ENCODE measurements around the gene HPSE2.
"Not testable (repeated sequence)": the region's sequence is repeated elsewhere in the genome, so short reads cannot be mapped to it uniquely, and the experiment has no call there.

HPSE2 gene

DNA sequence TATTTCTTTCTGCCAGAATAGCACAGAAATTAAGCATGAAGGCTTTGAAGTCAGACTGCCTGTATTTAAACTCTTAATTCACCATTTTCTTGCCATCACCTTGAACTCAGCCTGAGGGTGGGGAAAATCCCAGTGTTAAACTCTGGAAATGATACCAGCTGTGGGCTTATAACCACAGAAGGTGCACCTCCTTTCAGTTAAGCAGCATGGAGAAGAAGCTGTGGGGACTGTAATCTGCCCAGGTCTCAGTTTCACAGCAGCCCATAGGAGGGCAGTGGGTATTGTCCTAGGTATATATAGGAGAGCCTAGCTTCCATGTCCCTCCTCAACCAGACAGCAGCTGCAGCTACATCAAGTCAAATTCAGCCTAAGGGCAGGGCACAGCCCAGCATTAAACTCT is 241.6 kb downstream of the HPSE2 start:
- H3K4me1 Mint-ChIP-seq: no peaks in the 10 kb centered on the region
- no peaks in the 10 kb centered on the region for H3K36me3 Mint-ChIP-seq
- H3K27ac Mint-ChIP-seq: no peak overlapping the region
- H3K27me3 Mint-ChIP-seq: no peaks in the 10 kb centered on the region
- peaks cover 4% of the 10 kb centered on the region for H3K9me3 Mint-ChIP-seq
- no peak overlapping the region for H3K4me3 Mint-ChIP-seq

DNA sequence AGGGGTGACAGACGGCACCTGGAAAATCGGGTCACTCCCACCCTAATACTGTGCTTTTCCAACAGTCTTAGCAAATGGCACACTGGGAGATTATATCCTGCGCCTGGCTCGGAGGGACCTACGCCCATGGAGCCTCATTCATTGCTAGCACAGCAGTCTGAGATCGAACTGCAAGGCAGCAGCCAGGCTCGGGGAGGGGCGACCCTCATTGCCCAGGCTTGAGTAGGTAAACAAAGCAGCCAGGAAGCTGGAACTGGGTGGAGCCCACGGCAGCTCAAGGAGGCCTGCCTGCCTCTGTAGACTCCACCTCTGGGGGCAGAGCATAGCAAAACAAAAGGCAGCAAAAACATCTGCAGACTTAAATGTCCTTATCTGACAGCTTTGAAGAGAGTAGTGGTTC is 251.9 kb downstream of the HPSE2 start:
- not testable (repeated sequence) for H3K27ac Mint-ChIP-seq, H3K27me3 Mint-ChIP-seq, H3K9me3 Mint-ChIP-seq, H3K4me3 Mint-ChIP-seq, H3K4me1 Mint-ChIP-seq, H3K36me3 Mint-ChIP-seq

DNA sequence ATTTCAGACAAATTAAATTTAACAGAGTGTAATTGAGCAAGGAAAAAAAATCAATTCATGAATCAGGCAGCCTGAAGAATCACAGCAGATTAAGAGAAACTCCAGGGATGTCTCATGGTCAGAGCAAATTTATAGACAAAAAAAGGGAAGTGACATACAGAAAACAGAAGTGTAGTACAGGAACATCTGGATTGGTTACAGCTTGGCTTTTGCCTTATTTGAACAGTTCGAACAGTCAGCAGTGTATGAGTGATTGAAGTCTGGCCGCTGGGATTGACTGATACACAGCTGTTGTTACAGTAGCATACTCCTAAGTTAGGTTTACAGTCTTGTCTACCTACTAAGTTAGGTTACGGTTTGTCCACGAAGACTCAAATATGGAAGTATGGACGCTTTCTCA is 255.3 kb downstream of the HPSE2 start:
- Mint-ChIP-seq H3K4me1 (no peaks in the 10 kb centered on the region), H3K27ac (no peak overlapping the region), H3K4me3 (no peak overlapping the region), H3K27me3 (peaks cover 3% of the 10 kb centered on the region), H3K36me3 (no peaks in the 10 kb centered on the region), H3K9me3 (peaks cover 5% of the 10 kb centered on the region)

DNA sequence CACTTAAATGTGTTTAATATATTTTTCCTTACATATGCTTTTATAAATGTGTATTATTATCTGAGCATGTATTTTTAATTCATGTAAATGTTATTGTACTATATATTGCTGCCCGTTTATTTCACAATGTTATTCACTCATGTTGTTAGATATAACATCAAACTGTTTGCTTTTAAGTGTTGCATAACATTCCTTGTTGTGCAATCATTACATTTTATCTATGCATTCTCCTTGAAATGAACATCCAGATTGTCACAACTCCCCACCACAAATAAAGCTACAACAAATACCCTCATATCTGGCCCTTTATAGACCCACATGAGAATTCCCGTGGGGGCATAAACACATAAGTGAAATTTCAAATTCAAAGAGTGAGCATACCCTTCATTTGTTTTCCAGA is 264.2 kb downstream of the HPSE2 start:
- Mint-ChIP-seq H3K9me3 (no peaks in the 10 kb centered on the region), H3K27ac (no peak overlapping the region), H3K36me3 (no peaks in the 10 kb centered on the region), H3K4me3 (no peak overlapping the region), H3K4me1 (no peaks in the 10 kb centered on the region), H3K27me3 (no peaks in the 10 kb centered on the region)

DNA sequence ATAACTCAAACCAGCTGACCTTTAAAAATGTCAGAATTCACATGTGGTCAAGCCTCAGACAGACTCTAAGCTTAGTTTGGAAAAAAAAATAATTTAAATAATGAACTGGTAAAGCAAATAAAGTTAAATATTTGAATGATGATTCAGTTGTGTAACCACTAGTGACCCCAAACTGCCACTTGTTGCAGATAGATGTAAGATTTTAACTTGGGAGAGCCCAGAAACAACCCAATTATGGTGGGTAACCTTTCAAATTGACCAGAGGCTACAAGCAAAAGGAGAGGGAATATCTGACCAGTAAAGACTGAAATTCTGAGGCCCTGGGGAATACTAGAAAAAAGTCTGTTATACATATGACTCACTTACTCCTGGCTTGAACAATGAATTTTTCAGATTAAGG is 268.1 kb downstream of the HPSE2 start:
- Mint-ChIP-seq H3K27me3 (peaks cover 1% of the 10 kb centered on the region), H3K4me3 (no peak overlapping the region), H3K9me3 (peaks cover 13% of the 10 kb centered on the region)

DNA sequence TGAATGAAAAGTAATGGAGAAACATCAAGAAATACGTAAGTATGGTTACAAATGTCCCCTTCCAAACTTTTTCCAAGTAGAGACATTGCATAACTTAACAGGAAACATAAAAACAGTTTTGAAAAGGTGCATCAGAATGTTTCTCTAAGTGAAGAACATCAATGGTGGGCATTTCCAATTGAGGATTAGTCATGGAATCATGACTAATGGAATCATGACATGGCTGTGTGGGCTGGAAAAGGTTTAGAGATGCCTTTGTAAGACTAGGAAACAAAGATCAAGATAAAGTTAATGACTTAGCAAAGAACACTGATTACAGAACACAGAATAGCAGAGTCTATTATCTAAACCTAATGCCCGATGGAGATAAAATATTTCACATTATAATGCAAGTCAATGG is 272.0 kb downstream of the HPSE2 start:
- Mint-ChIP-seq H3K27me3 (peaks cover 1% of the 10 kb centered on the region), H3K27ac (no peak overlapping the region), H3K9me3 (peaks cover 13% of the 10 kb centered on the region), H3K4me3 (no peak overlapping the region), H3K4me1 (no peaks in the 10 kb centered on the region), H3K36me3 (no peaks in the 10 kb centered on the region)

More for the DNA sequence above, 268.1 kb downstream of the HPSE2 start:
- no peaks in the 10 kb centered on the region for H3K4me1 Mint-ChIP-seq
- H3K27ac Mint-ChIP-seq: no peak overlapping the region
- no peaks in the 10 kb centered on the region for H3K36me3 Mint-ChIP-seq

DNA sequence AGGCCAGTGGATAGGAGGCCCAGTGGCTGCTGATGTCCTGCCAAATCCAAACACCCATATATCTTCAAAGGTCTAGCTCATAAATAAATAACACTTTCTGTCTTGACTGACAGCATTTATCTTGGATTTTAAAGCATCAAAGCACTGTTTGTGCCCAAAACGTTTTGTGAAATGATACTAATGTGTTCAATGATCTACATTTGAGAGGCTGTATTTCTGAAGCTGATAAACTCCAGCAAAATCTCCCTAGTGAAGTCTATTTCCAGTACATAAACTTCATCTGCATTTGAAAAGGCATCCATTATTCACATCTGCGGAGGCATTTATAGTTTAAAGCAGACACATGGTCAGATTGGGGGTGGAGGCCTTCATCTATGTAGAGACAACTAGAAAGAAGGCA is 276.3 kb downstream of the HPSE2 start:
- H3K27ac Mint-ChIP-seq: no peak overlapping the region
- peaks cover 2% of the 10 kb centered on the region for H3K9me3 Mint-ChIP-seq

DNA sequence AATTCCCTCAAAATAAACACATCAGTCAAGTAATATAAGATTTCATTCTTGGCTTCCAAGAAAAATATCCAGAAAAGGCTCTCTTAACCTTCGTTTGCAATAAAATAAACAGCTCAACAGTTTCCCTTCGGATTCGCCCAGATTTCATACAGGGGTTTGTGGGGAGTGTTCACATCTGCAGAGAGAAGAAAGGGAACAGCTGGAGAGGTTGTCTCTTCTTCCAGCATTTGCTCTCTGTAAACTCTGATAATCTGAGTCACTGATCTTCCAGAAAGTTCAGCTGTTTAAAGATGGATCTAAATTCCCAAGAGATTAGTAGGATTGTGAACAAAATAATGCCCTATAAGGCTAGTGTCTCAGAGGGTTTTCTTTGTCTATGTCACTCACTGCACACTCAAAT is 277.9 kb downstream of the HPSE2 start:
- H3K36me3 Mint-ChIP-seq: no peaks in the 10 kb centered on the region
- H3K9me3 Mint-ChIP-seq: no peaks in the 10 kb centered on the region
- no peaks in the 10 kb centered on the region for H3K27me3 Mint-ChIP-seq
- no peaks in the 10 kb centered on the region for H3K4me1 Mint-ChIP-seq
- no peak overlapping the region for H3K4me3 Mint-ChIP-seq
- no peak overlapping the region for H3K27ac Mint-ChIP-seq

More for the DNA sequence above, 276.3 kb downstream of the HPSE2 start:
- Mint-ChIP-seq H3K36me3 (no peaks in the 10 kb centered on the region), H3K4me1 (no peaks in the 10 kb centered on the region), H3K4me3 (no peak overlapping the region), H3K27me3 (no peaks in the 10 kb centered on the region)

DNA sequence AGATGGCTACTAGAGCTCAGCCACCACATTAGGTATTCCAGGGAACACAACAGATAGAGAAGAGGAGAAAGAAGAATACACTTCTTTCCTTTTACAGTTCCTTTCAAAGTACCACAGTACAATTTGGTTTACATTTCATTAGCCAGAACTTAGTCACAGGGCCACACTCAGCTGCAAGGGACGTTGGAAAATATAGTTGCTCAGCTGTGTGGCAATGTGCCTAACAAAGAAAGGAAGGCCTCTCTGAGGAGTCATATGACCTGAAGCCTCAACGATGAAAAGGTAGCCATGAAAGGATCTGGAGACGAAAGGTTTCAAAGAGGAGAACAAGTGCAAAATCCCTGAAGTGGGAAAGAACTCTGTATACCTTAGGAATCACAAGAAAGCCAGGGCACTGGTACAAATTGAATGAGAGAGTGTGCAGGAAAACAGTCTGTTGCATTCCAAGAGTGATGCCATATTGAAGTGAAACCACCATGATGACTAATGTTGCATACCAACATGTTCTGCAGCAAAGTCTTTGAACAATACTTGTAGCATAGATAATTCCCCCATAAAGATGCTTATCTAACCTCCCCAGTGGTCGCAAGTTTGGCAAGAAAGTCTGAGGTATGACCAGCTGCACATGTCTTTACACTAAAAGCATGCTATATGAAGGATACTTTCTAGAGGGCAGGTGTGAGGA is 278.9 kb downstream of the HPSE2 start:
- Mint-ChIP-seq H3K36me3 (no peaks in the 10 kb centered on the region), H3K4me1 (no peaks in the 10 kb centered on the region), H3K27ac (no peak overlapping the region), H3K9me3 (no peaks in the 10 kb centered on the region), H3K4me3 (no peak overlapping the region), H3K27me3 (peaks cover 1% of the 10 kb centered on the region)

DNA sequence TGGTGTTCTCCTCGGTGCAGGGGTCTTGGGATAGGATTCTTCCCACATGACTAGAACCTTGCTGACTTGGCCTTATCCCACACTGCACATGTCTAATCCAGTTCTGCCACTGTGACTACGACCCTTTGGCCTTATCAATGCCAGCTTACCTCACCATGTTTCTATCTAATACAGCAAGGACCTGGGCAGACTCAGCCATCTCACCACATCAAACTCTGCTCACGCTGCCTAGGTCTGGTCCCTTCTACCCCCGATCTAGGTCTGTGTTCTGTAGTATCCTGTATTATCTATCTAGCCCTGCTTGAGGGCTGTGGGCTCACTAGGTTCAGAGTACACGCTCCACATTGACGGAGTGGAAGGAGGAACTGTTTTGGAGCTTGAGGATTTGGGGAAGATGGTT is 282.4 kb downstream of the HPSE2 start:
- no peaks in the 10 kb centered on the region for H3K36me3 Mint-ChIP-seq
- H3K9me3 Mint-ChIP-seq: no peaks in the 10 kb centered on the region
- H3K4me3 Mint-ChIP-seq: no peak overlapping the region
- no peak overlapping the region for H3K27ac Mint-ChIP-seq
- no peaks in the 10 kb centered on the region for H3K4me1 Mint-ChIP-seq
- peaks cover 1% of the 10 kb centered on the region for H3K27me3 Mint-ChIP-seq

DNA sequence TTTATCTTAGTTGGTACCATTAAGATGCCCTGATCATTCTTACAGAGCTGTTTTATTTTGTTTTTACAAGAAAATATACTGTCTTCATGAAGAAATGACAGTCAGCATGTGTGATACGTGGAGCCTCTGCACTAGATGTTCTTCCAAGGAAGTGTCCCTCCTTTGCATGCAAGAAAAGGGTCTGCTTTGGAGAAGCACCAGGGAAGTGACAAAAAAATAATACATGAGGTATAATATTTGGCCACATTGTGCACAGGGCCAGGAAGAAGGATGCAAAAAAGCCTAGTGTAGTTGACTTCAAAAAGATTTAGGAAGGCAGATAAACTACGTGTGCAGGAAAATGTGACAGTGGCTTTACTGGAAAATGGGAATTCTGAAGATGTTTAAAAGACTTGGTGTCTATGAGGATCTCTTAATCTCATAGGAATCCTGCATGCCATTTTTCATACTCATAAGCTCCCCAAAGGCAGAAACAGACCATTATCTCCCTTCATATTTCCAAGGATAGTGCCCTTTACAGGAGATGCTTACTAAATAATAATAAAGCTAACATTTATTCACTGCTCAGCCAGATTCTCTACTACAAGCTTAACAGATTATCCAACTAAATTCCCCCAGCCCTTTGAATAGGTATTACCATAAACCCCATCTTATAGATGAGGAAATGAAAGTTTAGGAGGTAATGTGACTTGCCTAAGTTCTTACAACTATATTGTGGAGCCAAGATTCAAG is 284.2 kb downstream of the HPSE2 start:
- Mint-ChIP-seq H3K36me3 (no peaks in the 10 kb centered on the region), H3K4me3 (no peak overlapping the region), H3K4me1 (no peaks in the 10 kb centered on the region), H3K27ac (no peak overlapping the region), H3K27me3 (peaks cover 1% of the 10 kb centered on the region), H3K9me3 (no peaks in the 10 kb centered on the region)

DNA sequence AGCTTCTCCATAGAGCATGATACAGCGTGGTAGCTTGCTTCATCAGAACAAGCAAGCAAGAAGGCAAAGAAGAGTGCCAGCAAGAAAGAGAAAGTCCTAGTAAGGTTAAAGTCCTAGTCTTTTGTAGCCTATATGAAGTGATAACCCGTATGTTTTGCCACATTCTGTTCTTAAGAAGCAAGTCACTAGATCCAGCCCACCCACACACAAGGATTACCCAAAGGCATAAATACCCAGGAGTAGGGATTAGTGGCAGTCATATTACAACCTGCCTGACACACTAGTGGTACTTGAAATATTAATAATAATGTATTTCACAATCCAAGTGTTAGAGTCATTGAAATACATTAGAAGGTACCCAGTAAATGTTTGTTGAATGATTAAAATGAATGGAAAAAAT is 285.5 kb downstream of the HPSE2 start:
- no peak overlapping the region for H3K27ac Mint-ChIP-seq
- H3K36me3 Mint-ChIP-seq: no peaks in the 10 kb centered on the region
- no peaks in the 10 kb centered on the region for H3K4me1 Mint-ChIP-seq
- H3K27me3 Mint-ChIP-seq: peaks cover 1% of the 10 kb centered on the region
- H3K4me3 Mint-ChIP-seq: no peak overlapping the region
- H3K9me3 Mint-ChIP-seq: no peaks in the 10 kb centered on the region

DNA sequence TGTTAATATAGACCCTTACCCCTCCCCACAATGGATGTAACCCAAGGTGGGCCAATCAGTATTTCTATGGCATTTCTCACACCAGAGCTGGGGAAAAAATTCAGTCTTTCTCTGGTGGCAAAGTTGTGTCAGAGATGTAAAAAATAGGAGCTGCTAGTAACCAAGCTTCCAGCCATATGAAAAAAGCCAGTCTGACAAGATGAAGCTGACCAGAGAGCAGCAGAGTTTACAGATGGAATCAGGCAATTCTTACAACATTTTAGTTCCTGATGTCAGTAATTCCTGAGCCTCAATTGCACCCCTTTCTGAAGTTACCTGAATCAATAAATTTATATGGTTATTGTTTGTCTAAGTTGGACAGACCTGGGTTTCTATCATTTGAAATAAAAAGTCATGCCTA is 286.3 kb downstream of the HPSE2 start:
- Mint-ChIP-seq H3K9me3 (no peaks in the 10 kb centered on the region), H3K27ac (no peak overlapping the region), H3K36me3 (no peaks in the 10 kb centered on the region), H3K4me3 (no peak overlapping the region), H3K27me3 (peaks cover 1% of the 10 kb centered on the region), H3K4me1 (no peaks in the 10 kb centered on the region)

DNA sequence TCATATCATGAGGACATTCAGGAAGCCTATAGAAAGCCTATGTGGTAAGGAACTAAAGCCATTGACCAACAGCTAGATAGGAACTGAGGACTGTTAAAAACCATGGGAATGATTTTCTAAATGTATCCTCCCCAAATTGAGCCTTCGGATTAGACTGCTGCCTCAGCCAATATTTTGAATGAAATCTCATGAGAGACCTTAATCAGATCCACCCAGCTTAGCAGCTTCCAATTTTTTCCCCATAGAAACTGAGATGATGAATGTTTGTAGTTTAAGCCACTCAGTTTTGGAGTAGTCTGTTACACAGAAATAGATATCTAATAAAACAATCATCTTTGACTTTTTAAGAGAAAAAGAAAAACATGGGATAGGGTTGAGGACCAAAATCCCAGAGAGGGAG is 292.0 kb downstream of the HPSE2 start:
- no peaks in the 10 kb centered on the region for H3K4me1 Mint-ChIP-seq
- no peaks in the 10 kb centered on the region for H3K9me3 Mint-ChIP-seq
- H3K36me3 Mint-ChIP-seq: no peaks in the 10 kb centered on the region
- H3K4me3 Mint-ChIP-seq: no peak overlapping the region
- H3K27ac Mint-ChIP-seq: no peak overlapping the region
- H3K27me3 Mint-ChIP-seq: no peaks in the 10 kb centered on the region

DNA sequence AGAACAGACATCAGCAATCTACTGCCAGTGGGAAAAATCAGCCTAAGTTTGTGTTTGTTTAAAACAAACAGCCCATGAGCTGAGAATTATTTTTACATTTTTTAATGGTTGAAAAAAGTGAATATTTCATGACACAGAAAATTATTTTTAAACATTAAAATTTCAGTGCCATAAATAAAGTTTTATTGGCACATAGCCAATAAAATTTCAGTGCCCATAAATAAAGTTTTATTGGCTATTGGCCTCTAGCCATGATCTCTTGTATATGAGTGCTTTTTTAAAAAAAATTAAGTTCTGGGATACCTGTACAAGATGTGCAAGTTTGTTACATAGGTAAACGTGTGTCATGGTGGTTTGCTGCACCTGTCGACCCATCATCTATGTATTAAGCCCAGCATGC is 305.9 kb downstream of the HPSE2 start:
- no peaks in the 10 kb centered on the region for H3K36me3 Mint-ChIP-seq
- no peak overlapping the region for H3K27ac Mint-ChIP-seq
- no peak overlapping the region for H3K4me3 Mint-ChIP-seq
- H3K4me1 Mint-ChIP-seq: no peaks in the 10 kb centered on the region
- peaks cover 4% of the 10 kb centered on the region for H3K27me3 Mint-ChIP-seq
- peaks cover 13% of the 10 kb centered on the region for H3K9me3 Mint-ChIP-seq

DNA sequence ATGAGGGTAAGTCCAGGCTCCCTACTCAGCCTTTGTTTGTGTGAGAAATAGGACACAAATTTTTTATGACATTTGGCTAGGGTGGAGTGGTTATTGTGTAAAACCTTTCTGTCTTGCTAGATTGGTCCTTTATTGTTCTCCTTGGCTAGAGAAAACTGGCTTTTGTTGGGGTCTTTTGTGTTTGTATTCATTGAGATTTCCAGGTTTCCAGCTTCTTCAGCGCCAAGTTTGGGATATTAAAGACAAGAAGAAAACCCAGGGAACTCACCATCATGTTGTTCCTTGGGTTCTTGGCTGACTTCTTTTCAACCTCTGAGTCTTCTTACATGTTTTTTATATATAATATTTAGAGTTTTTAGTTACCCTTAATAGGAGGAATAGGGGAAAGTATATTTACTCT is 310.0 kb downstream of the HPSE2 start:
- Mint-ChIP-seq H3K9me3 (no peaks in the 10 kb centered on the region), H3K27me3 (peaks cover 4% of the 10 kb centered on the region), H3K4me1 (no peaks in the 10 kb centered on the region), H3K4me3 (no peak overlapping the region), H3K27ac (no peak overlapping the region), H3K36me3 (no peaks in the 10 kb centered on the region)

DNA sequence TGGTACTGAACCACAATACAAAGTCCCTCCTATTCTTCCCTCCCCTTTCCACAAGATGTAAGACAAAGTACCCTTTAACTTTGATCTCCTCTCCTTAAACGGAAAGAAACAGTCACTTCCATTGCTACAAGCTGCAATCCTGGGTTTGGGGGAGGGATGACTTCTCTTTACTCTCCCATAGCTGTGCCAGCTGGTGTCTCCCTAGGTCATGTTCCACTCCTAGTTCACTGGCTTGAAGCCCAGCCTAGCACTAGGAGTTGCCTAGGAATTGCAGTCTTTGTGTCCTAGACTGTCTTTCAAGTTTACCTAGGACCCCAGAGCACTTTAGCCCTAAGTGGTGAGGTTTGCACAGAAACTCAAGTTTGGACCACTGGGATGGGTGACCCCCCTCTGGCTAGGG is 311.1 kb downstream of the HPSE2 start:
- Mint-ChIP-seq H3K4me1 (no peaks in the 10 kb centered on the region), H3K36me3 (no peaks in the 10 kb centered on the region), H3K27ac (no peak overlapping the region), H3K27me3 (peaks cover 4% of the 10 kb centered on the region), H3K4me3 (no peak overlapping the region), H3K9me3 (no peaks in the 10 kb centered on the region)

All from activated naive CD4-positive, alpha-beta T cell treated with anti-CD3 and anti-CD28 coated beads, Interleukin-2, amount 50 U/mL, for 24 hours (primary cell).